NB4 (cell line): ENCODE results near the gene KCND1.
A peak's percentile ranks its signal among the peaks of the same experiment; 100 is the strongest.

ENCODE experiments used
- DNase-seq: peaks from one replicate; pipeline ENCODE4 v3.0.0; 2010; ENCODE audit warnings: low read depth
- H3K4me3 ChIP-seq: one replicate; pipeline ENCODE4 v1.5.1; 2011; ENCODE audit warnings: mild to moderate bottlenecking, low read depth, low read length, moderate library complexity
- MYC ChIP-seq: IDR thresholded peaks from 2 replicates; pipeline ENCODE4 v1.6.1; 2011; ENCODE audit warnings: low read depth, low read length
- POLR2A ChIP-seq: IDR thresholded peaks from 2 replicates; pipeline ENCODE4 v1.6.1; 2011; ENCODE audit warnings: mild to moderate bottlenecking; ENCODE audit not compliant: insufficient read length; ENCODE audit errors: extremely low read depth
- TF ChIP-seq, protein P1 (sequence below): IDR thresholded peaks from one replicate; pipeline ENCODE4 v1.5.1; 2012; ENCODE audit warnings: low read depth, low read length
- TF ChIP-seq, protein P2 (sequence below): IDR thresholded peaks from 2 replicates; pipeline ENCODE4 v1.6.1; 2011; ENCODE audit warnings: low read depth, low read length

KCND1 gene

DNA sequence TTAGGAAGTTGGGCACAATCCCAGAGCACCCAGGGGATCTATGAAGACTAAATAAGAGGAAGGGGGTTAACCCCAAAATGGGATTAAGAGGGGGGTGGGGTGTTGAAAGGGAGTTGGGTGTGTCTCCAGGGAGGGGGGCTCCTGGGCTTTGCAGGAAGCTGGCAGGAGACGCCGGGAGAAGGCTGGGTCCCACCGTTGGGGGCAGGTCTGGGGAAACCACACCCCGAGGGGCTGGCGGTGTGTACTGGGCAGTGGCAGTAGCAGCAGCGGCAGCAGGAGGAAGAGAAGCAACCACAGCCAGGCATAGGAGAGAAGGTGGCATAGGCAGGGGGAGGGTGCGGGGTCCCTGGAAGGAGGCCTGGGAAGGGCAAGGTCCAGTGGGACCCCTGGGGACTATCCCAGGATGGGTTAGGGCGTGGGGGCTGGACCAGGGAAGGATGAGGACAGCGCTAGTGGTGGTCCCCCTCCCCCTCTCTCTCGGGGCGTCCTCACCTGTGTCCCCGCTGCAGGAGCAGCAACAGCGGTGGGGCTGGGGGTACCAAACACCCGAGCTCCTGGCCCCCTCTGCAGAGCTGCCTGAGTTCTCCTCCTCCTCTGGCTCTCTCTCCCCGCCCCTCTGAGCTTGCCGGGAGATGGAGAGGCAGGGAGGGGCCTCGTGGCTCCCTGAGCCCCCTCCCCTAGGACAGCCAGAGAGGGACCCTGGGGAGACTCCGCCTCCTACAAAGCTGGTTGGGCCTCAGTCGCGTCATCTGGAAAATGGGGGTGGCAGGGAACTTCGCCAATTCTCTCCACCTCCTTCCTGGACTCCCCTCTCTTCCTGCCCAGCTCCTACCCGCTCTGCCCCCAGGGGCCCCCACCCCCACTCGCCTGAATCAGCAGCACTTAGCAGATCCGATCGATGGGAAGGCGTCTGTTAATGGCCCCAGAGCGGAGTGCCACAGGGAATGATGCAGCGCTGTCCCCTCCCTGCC is at the start of gene KCND1:
KCND1 (minus strand) TSS at position 596 of the 971 bp plus-strand sequence. CDS start 1,573 bp downstream, outside the sequence.
- DNase-seq = no peak
- H3K4me3 ChIP-seq = no peak within 1 kb of the TSS
- TF ChIP-seq, protein P1, sequence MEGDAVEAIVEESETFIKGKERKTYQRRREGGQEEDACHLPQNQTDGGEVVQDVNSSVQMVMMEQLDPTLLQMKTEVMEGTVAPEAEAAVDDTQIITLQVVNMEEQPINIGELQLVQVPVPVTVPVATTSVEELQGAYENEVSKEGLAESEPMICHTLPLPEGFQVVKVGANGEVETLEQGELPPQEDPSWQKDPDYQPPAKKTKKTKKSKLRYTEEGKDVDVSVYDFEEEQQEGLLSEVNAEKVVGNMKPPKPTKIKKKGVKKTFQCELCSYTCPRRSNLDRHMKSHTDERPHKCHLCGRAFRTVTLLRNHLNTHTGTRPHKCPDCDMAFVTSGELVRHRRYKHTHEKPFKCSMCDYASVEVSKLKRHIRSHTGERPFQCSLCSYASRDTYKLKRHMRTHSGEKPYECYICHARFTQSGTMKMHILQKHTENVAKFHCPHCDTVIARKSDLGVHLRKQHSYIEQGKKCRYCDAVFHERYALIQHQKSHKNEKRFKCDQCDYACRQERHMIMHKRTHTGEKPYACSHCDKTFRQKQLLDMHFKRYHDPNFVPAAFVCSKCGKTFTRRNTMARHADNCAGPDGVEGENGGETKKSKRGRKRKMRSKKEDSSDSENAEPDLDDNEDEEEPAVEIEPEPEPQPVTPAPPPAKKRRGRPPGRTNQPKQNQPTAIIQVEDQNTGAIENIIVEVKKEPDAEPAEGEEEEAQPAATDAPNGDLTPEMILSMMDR = no peak
- TF ChIP-seq MYC = no peak
- TF ChIP-seq, protein P2, sequence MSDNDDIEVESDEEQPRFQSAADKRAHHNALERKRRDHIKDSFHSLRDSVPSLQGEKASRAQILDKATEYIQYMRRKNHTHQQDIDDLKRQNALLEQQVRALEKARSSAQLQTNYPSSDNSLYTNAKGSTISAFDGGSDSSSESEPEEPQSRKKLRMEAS = no peak
- TF ChIP-seq POLR2A = no peak

DNA sequence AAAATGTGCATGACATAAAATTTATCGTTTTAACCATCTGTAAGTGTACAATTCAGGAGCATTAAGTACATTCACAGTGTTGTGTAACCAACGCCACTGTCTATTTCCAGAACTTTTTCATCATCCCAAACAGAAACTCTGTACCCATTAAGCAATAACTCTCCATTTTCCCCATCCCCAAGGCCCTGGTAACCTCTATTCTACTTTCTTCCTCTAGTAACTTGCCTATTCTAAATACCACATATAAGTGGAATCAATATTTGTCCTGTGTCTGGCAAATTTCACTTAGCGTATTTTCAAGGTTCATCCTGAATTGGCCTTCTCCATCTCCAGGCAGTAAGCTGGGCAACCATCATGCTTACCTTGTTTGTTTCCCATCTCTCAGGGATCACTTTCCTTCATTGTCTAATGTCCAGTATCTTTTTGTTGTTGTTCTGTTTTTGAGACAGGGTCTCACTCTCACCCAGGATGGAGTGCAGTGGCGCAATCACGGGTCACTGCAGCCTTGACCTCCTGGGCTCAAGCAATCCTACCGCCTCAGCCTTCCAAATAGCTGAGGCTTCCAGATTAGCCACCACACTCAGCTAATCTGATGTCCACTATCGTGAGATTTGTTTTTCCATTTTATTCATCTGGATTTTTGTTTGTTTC is 48.1 kb upstream of the KCND1 start:
- DNase-seq = no peak
- TF ChIP-seq, protein P2 = no peak
- TF ChIP-seq MYC = no peak
- TF ChIP-seq, protein P1 = no peak
- no peak for TF ChIP-seq POLR2A
- no peak overlapping the region for H3K4me3 ChIP-seq

DNA sequence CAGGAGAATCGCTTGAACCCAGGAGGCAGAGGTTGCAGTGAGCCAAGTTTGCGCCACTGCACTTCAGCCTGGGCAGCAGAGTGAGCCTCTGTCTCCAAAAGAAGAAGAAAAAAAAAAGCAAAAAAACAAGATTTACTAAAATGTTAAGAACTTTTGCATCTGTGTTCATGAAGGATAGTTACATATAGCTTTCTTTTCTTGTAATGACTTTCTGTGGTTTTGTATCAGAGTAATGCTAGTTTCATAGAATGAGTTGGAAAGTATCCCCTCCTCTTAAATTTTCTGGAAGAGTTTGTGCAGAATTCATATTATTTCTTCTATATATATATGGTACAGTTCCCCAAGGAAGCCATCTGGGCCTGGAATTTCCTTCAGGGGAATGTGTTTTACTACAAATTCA is 47.4 kb upstream of the KCND1 start:
- no peak for DNase-seq
- no peak overlapping the region for H3K4me3 ChIP-seq
- no peak for TF ChIP-seq POLR2A

DNA sequence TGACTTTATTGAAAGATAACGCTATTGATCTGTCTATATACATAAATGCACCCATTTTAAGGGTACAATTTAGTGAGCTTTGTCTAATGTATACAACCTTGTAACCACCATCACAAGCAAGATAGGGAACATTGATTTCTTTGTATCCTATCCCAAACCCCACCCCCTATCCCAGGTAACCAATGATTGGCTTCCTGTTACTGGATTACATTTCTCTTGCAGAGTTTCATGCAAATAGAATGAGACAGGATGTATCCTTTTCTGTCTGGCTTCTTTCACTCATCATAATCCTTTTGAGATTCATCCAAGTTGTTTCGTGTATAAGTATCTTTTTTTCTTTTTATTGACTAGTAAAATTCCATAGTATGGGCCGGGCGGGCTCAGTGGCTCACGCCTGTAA is 32.1 kb upstream of the KCND1 start:
- DNase-seq = no peak
- H3K4me3 ChIP-seq = no peak overlapping the region
- TF ChIP-seq, protein P2 = no peak
- no peak for TF ChIP-seq MYC
- TF ChIP-seq, protein P1 = no peak
- no peak for TF ChIP-seq POLR2A

DNA sequence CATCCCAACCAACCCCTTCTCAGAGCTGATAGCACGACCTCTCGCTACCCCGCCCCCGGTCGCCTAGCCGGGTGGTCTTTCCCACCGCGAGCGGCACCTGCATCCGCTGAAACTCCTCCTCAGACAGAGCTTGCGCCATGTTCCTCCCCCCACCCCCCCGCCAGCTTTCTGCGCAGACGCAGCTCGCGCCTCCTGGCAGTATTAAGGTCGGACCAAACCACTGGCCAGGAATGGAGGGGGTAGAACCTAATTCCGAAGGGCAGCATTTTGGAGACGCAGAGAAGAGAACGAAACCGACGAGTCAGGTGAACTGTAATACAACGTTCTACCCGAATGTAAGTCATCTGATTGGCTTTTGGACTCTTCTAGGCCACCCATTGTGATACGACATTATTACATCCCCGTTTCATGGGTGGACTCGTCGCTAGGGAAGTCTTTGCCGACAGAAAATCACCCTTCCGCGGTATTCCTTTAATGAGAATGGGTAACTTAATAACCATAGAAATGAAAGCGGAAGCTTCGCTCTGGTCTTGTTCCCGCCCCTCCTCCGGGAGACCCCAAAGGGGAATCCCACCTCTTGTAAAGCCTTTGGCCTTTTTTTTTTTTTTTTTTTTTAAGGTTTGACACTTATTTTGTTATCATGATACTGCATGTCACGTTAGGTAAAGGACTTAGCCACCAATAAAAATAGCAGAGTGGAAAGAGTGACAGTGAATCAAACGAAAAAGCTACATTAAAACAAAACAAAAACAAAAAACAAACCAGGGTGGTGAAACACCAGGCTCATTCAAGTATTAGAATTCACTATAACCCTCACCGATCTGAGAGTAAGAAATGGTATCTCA is 30.7 kb upstream of the KCND1 start, which contains the start of gene GRIPAP1:
GRIPAP1 (minus strand) TSS at position 174 of the 845 bp plus-strand sequence; CDS start at position 139, 35 bp downstream.
- peak; percentile 92 for DNase-seq
- H3K4me3 ChIP-seq = peak within 1 kb of the TSS; percentile 97
- TF ChIP-seq, protein P2 = 0 out of 2 replicates have a peak, but pooled peaks have one; percentile 42
- TF ChIP-seq, protein P1 = no peak
- peak; percentile 70 for TF ChIP-seq POLR2A
